ENCODE measurements around the gene CAMTA1.
A peak's percentile ranks its signal among the peaks of the same experiment; 100 is the strongest.

The CAMTA1 gene

DNA sequence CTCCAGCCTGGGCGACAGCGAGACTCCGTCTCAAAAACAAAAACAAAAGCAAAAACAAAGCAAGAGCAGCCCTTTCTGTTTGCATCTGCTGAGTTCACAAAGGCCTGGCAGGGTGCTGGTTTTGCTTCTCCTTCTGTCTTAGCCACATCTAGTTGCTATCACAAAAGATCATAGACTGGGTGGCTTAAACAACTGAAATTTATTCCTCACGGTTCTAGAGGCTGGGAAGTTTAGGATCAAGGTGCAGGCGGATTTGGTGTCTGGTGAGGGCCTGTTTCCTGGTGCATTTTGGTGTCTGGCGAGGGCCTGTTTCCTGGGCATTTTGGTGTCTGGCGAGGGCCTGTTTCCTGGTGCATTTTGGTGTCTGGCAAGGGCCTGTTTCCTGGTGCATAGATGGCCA, 471.3 kb downstream of the CAMTA1 start:
- no peak for DNase-seq (ENCODE audit: low spot score)

DNA sequence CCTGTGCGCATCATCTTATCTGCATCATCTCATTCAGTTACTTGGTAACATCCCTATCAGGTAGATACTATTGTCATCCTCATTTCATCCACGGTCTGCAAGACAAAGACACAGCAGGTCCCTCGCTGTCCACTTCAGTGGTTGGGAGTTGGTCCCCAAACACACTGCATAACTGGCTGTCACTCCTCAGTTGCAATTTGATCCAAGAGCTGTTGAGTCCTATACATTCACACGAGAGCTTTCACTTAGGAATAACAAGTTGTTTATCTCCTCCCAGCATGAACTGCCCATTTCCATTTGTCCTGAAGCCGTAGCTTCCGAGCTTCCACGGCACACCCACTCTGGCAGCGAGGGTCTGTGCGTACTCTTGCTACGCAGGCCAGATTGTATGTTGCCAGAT, 472.0 kb downstream of the CAMTA1 start:
- no peak for DNase-seq (ENCODE audit: low spot score)

DNA sequence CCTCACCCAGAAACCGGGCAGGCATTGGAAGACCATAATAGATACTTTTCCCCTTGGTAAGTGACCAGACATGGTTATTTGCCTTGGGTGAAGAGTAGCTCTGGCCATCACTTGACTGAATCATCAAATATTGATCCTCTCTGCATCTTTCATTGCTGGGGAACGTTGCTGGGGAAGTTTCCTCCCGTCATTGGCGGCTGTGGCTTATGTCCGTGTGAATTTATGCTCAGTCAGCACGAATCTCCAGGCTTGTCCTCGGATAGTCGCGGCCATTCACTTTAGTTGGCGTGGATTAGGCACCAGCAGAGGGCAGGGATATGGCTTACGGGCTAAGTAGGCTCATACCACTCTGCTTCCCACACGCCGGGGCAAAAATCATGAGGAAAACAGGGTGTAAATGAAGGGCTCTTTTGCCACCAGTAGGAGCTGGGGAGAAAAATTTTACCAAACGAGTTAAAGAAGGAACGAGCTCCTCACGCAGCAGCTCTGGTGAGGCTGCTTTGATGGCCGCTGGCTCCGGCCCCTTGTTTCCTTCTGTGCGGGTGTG, 473.4 kb downstream of the CAMTA1 start:
- no peak for DNase-seq (ENCODE audit: low spot score)

DNA sequence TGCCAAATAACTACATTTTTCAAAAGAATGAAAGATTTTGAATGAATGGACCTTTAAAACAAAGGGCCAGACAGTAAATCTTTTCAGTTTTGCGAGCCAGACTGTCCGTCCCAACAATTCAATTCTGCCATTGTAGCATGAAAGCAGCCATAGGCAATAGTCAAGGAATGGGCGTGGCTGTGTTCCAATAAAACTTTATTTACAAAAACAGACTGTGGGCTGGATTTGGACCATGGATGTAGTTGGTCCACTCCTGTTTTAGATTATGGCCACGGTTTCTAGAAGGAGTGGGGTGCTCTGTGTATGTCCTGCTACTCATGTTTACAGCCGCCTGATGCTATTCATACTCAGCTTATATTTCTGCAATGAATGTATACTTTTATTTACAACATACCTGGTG, 474.7 kb downstream of the CAMTA1 start:
- DNase-seq (ENCODE audit: low spot score) = no peak

DNA sequence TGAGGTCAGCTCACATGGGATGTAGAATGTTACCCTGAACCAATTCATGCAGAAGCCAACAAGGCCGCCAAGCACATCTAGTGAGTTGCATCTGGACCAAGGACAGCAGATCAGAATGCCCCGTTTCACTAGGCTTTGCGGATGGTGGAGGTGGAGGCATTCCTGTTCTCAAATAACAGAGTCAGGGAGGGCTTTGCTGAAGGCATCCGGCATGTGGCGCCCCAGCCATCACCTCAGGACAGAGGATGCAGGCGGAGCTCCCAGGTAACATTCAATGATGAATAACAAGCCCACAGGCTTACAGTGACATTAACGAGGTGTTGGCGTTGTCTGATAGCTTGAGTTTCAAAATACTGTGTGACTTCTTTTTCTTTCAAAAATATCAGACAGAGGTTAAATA, 476.2 kb downstream of the CAMTA1 start:
- no peak for DNase-seq (ENCODE audit: low spot score)

DNA sequence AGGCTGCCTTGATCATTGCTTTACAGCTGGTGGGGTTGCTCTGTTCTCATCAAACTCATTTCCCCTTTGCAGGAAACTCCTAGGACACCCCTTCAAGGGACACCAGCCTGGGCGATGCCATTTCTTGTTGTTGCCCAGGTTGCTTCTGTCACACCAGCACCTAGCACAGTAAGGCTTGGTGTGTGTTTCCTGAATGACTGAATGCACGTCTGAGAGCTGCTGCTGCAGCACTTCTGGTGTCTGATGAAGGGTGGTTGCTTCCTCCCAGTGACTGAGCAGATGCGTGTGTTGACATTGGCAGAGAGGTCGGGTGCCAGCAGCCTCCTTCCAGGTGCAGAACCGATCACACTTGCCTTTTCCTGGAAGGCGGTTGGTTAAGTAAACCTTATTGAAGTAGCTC, 477.4 kb downstream of the CAMTA1 start:
- DNase-seq (ENCODE audit: low spot score) = no peak

DNA sequence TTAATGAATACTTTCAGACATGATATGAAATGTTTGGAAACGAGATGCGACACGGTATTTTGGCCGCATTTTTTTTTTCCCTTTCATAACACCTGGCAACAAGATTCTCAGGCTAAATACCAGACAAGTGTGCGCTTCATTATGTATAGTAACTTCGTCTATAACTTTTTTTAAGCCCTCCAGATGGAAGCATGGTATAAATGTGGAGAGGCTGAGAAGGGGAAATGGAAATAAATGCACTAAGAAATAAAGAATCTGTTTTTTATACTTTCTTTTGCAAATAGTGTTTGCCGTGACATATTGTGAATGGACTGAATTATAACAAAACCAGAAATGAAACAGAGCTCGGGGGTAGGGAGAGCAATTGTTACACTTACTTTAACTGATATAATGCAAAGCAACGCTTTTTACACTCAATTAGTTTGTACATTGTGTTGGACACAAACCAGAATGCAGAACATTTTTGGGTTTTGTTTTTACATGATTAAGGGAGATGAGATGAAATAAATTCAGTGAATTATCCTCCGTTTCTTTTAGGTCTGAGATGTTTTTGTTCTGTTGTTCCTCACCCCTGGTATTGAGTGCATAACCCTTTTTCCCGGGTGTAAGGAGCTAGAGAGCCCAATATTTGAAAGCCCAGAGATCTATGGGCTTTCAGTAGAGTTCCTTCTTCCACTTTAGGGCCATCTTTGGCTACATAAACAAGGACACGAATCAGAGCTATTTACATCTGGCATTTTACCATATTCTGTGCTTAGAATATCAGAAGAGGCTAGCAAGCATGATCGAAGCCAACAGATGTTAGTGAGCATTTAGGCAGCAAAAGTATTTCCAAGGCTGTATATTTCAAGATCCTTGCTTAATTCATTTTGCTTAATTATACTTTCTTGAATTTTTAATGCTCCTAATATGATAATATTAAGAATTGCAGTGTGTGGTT, 478.0 kb downstream of the CAMTA1 start:
- no peak for DNase-seq (ENCODE audit: low spot score)

DNA sequence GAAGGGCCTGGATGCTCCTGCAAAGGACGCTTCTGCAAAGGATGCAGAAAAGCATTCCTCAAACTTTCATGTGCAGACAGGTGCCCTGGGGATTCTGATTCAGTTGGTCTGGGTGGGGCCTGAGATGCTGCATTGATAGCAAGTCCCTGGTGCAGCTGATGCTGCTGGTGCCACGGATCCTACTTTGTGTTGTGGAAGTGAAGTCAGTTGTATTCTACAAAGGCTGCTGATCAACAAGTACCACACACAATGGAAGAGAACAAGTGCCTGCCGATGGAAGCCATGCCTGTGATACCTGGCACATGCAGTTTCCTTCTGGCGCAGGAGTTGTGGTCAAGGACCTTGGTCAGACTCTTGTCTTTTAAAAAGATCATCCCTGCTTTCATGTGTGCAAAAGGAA, 478.8 kb downstream of the CAMTA1 start:
- no peak for DNase-seq (ENCODE audit: low spot score)

DNA sequence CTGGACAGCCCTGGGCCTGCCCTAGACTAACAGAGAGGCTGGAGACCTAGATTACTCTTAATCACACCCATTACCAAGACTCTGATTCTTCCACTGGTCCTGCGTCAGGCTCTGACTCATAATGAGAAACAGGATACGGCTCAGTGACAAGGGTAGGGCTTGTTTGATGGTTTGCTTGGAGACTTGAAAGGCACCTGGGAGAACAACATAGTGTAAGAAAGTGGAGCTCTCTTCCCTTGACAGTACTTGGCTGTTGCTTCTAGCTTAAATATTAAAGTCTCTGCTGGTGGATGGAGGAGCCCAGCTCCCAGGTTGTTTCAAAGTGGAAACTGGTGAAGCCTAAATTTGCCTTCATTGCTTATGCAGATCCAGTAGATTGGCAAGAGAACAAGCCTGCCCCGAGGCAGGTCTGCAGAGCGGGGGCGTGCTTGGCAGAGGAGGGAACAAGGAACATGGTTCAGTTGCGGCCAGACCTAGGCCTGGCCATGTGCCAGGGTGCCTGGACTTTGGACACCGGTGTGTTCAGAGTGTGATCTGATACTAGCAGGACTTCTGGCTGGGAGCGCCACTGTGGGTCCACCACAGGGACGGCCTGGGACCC, 480.6 kb downstream of the CAMTA1 start:
- peak; percentile 54 for DNase-seq (ENCODE audit: low spot score)

DNA sequence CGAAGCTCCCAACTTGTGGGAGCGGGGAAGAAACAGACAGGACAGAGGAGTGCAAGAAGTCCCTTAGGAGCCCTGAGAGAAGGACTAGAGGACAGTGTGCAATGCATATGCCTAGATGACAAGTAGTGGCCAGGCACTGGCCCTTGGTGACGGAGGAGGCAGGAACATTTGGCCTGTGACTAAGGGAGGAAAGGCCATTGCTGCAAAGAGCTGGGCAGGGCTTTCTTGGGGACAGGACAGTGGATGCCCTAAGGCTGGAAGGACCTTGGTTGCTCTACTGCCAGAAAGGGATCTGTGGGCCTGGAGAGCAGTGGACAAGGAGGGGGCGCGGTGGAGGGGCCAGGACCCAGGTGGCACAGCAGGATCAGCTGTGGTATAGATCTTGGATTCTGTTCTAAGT, 481.3 kb downstream of the CAMTA1 start:
- DNase-seq (ENCODE audit: low spot score) = no peak

DNA sequence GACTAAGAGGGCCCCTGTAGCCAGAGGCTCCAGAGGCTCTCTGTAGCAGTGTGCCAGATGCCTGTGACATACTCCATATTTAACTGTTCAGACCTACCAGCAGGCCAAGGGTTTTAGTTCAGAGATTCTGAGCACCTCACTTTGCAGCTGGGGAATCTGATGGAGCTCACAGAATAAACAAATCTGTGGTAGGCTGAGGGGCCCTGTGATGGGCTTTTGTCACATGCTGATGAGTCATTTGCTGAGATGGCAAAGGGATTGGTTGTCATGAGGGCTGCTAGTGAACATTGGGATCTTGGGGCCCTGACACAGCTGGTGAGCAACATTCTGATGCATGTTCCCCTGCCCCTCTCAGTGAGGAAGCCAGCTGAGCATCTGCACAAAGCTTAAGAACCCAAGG, 482.2 kb downstream of the CAMTA1 start:
- peak; percentile 54 for DNase-seq (ENCODE audit: low spot score)

DNA sequence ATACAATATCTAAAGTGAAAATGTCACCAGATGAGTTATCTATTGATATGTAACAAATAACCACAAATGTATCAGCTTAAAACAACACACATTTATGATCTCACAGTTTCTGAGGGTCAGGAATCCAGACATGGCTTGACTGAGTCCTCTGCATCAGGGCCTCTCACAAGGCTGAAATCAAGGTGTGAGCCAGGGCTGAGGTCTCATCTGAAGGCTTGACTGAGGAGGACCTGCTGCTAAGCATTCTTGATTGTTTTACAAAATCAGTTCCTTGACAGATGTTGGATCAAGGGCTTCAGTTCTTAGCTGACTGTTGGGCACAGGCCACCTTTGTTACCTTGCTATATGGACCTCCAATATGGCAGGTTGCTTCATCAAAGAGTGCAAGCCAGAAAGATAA, 483.7 kb downstream of the CAMTA1 start:
- no peak for DNase-seq (ENCODE audit: low spot score)

DNA sequence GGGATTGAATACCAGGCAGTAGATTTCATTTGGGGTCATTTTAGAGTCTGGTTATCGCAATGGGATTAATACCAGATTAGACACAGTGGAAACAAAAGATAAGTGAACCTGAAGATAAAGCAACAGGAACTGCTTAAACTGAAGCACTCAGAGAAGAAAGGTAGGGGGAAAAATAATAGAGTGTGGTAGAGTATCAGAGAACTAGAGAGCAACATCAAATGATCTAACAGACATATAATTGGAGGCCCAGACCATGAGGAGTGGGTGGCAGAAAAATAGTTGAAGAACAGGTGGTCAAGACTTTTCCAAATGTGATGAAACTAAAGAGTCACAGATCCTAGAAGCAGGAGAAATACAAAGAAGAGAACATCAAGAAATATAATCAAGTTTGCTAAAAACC, 484.3 kb downstream of the CAMTA1 start:
- DNase-seq (ENCODE audit: low spot score) = no peak

DNA sequence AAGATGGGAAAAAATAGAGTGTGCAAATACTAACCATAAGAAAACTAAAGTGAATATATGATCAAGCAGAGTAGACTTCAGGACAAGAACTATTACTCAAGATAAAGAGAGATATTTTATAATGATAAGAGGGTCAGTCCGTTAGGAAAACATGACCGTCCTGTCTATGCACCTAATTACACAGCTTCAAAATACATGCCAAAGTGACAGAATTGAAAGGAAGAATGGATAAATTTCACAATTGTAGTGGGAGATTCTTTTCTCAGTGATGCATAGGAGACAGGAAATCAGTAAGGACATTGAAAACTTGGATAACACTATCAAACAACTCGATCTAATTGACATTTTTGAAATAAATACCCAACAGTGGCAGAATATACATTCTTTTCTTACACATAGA, 489.0 kb downstream of the CAMTA1 start:
- no peak for DNase-seq (ENCODE audit: low spot score)

DNA sequence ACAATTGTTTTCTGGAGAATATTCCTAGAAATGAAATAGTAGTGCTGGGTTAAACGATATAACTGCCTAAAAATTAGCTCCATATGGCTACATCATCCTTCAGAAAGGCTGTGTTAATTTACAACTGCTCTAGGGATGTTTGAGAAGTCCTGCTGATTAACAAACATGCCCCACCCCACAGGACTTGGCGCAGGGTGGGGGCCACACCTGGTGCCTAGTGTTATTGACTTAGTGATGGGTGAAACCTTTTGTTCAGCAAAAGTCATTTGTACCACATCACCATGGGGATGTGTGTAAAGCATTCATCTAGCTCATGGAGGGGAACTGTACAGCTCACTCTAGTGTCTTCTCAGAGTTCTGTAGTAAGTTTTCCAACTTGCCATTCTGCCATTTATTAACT, 492.8 kb downstream of the CAMTA1 start:
- DNase-seq (ENCODE audit: low spot score) = no peak

DNA sequence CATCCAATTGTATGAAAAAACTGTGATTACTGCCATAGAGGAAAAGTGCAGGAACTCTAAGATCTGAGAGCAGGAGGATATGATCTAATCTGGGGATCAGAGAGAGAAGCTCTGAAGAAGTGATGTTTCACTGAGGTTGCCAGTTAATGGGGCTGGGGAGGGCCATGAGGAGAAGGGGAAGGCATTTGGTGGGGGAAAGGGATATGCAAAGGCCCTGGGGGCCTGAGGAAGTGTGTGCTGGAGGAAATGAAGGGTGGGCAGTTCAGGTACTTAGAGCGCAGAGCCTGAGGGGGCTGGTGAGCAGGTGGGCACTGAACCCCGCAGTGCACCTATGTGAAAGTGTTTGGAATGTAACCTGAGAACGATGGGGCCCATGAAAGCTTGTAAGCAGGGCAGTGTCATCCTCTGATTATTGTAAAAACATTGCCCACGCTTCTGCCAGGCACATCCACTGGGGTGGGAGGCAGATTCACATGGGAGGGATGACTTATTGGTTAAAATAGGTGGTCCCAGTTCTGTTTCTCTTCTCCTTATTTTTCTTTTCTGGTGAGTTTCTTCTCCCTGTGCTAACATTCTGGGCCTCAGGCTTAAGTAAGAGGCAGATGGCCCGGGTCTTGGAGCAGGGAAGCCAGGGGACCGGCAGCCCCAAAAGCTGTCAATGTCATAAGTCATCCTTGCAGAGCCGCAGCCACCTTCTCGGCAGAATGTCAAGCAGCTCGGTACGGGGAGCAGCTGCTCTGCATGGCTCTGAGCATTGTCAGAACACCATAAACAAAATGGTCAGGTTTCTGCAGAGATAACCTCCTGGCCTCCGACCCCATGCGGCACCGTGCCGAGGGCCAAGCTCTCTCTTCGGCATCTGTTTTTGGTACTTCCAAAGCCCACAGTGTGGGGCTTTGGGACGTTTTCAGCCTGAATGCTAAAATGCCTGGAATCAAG, 493.8 kb downstream of the CAMTA1 start:
- no peak for DNase-seq (ENCODE audit: low spot score)

DNA sequence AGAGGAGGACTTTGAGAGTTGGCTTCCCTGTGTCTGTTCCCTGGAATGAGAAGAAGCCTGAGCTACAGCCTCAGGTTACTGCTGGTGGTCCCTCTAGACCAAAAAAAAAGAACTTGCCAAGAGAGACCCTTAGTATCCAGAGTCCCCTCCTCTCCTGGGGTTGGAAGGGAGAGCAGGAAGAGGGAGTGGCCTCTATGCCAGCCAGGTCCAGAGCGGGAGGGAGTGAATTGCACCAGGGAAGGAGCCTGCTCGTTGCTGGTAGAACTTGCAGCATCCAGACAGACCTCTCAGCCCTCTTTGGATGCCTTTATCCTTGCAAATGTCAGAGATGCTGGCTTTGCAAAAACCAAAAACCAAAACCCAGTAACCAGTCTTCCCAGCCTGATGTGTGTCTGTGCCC, 494.5 kb downstream of the CAMTA1 start:
- DNase-seq (ENCODE audit: low spot score) = no peak

DNA sequence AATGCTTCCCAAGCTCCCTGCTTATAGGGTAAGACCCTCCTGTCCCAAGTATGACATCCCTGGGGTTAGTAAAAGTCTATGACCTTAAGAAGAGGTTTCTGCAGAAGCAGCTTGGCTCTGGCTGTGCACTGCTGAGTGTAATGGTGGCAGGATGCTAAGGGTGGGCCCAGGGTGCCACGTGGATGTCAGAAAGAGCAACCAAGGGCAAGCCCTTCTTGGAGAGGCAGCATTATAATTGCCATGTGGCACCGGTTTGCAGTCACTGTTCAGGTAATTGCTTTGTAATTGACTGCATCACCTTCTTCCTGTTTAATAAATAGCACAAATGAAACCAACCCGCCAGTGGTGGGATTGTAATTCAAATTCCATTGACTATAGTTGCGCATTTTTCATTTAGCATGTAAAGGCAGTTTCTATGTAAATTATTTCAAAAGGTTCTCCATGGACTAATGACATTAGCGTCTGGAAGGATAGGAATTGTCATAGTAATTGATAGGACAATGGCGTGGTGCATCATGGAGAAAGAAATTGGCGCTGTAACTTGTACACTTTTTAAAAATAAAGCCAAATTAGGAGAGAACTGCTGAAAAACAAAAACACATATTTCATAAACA, 495.2 kb downstream of the CAMTA1 start:
- no peak for DNase-seq (ENCODE audit: low spot score)

DNA sequence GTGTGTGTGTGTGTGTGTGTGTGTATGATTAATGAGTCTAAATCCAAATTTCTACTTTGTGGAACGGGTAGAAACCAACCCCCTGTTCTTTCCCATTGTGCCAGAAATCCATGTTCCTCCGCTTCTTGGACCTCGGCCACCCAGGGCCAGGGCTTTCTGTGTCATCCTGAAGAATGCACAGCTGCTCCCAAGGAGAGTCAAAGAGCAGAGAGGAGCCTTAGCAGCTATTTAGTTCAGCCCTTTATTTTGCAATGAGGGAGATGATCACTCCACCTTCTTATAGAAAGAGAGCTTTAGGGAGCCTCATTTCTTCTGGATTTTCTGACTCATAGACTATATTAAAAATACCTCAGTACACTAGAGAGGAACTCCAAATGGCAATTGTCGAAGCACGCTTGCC, 496.6 kb downstream of the CAMTA1 start:
- peak; percentile 78 for DNase-seq (ENCODE audit: low spot score)

DNA sequence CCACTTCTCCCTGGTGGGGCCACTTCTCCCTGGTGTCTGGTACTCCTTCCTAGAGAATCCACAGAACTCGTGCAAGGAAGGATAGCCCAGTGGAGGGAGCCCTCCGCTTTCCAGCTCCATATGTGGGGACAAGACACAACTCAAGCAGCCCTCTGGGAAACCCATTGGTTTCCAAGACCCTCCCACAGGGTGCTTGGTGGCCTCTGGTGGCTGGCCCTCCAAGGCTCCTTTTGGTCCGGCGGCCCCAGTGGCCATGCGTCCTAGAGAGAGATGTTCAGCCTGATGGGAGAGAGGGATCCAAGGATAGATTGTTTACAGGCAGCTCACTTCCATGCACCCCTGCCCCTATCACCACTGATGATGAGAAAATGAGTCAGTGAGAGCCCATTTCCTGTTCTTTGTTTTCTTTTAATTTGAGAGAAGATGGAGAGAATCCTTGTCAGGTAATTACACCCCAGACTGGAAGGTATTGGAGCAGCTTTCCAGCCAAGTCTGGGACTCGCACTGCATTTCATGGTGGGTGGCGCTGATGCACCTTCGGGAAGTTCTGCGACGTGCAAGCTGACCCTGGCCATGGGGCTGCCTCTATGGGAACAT, 499.7 kb downstream of the CAMTA1 start:
- DNase-seq (ENCODE audit: low spot score) = no peak

DNA sequence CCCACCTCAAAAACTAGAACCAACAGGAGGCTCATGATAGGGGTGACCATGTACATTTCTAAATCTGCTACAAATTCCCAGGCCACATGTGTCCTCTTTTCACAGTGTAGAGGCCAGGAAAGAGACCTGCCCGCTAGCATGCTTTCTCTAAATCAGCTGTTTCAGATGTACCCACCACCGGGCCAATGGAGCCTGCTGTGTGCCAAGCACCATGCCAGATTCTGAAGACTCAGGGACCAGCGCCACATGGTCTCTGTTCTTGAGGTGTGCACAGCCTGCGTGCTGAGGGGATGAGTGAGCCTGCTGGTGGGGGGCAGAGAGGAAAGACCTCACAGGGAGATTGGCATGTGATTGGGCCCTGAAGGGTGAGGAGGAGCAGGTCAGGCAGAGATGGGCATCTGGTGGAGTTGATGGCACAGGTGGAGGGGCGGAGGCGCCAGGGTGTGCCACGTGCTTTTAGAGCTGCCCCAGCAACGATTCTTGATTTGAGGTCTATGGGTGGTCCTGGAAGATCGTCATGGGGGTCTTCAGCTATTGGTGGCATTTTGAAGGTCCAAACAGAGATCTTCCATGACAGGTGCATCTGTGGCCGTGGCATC, 500.7 kb downstream of the CAMTA1 start:
- no peak for DNase-seq (ENCODE audit: low spot score)
